Measurements from ENCODE around the gene LZTS2. TPM values are rescaled to one million over a fixed set of nuclear protein-coding genes. Genes with fewer than 3 reads are reported as not detected.
A peak's percentile ranks its signal among the peaks of the same experiment; 100 is the strongest.

The LZTS2 gene
- total and polyA plus RNA-seq, 2 of the 8 experiments (the other 6 are each of a cell fraction or from before 2014, with no cell fraction given) = 75.7 to 99.5 TPM

GRCh38 chr10:101010329-101010728 lies 10.7 kb downstream of the LZTS2 start:
- H2AFZ ChIP-seq (ENCODE audit: low read length) = no peak overlapping the region
- WGBS, 2 experiments (ENCODE audit: extremely low coverage in 1 of 2, insufficient coverage in 1 of 2, insufficient read length in 1 of 2, insufficient replicate concordance in 2 of 2, low coverage in 1 of 2, low lambda C conversion rate in 2 of 2, missing lambda C conversion rate in 1 of 2) = 96% methylated on average over 20 of the region's 22 CpGs; no CpG with 5 or more reads in 1 of the 2 experiments
- H3K4ac ChIP-seq (replicated peaks; ENCODE audit: insufficient read length, low read depth, low read length) = no peak overlapping the region
- no peak overlapping the region; the same call in 1 of the 2 replicates for H3K18ac ChIP-seq (ENCODE audit: extremely low read depth, low read length)
- no peak overlapping the region for H3K4me2 ChIP-seq (ENCODE audit: insufficient read depth in 1 of 2, low read depth in 2 of 2, low read length in 2 of 2)
- H2BK120ac ChIP-seq (replicated peaks; ENCODE audit: low read depth, low read length) = no peak overlapping the region
- H3K79me2 ChIP-seq (ENCODE audit: control insufficient read depth in 1 of 2, insufficient read depth in 2 of 2, low read length in 2 of 2) = no peaks in the 10 kb centered on the region
- no peak overlapping the region for H2BK20ac ChIP-seq (ENCODE audit: low read length)
- peaks cover 2 to 9% of the 10 kb centered on the region in 2 experiments for H4K20me1 ChIP-seq (replicated peaks in 1 of 2; ENCODE audit: control insufficient read depth in 1 of 2, insufficient read depth in 2 of 2, low read length in 2 of 2)
- peaks cover 6 to 23% (median 14%) of the 10 kb centered on the region in 4 experiments; a peak in 6 of 8 replicates for H3K36me3 ChIP-seq (ENCODE audit: control insufficient read depth in 2 of 4, insufficient read depth in 4 of 4, low read length in 3 of 4)
- no peaks in the 10 kb centered on the region for H3K9me3 ChIP-seq (ENCODE audit: insufficient read depth in 2 of 2, low read depth in 1 of 2, low read length in 1 of 2)
- no peak overlapping the region for H2BK12ac ChIP-seq (ENCODE audit: low read depth, low read length)
- ChIA-PET CTCF (ENCODE audit: partially characterized antibody) (interaction anchor here (0.6 to 26.8 kb wide), 15 partner anchors 7 to 447 kb away, joined by 3 to 464 read pairs (median 4); partner anchors contain the start of genes LZTS2, MRPL43, PDZD7 and SFXN3), POLR2A (ENCODE audit: partially characterized antibody) (interaction anchor here (1.4 to 7.5 kb wide), 2 partner anchors 12 to 21 kb away, joined by 7 to 143 read pairs; partner anchors contain the start of genes LZTS2, PDZD7 and SFXN3)
- H4K8ac ChIP-seq (ENCODE audit: extremely low read depth, insufficient read depth, low read length) = no peak overlapping the region
- no peak overlapping the region for H3K27ac ChIP-seq (ENCODE audit: low read depth, low read length)
- H2BK5ac ChIP-seq (ENCODE audit: low read depth, low read length) = no peak overlapping the region
- DNase-seq (ENCODE audit: low read depth in 1 of 2, low spot score in 2 of 2) (peak in 1 of 2 experiments; percentile 44), FAIRE-seq (no peak)
- H3K23me2 ChIP-seq (ENCODE audit: low read depth, low read length) = no peaks in the 10 kb centered on the region
- peaks cover 0 to 3% (median 3%) of the 10 kb centered on the region in 4 experiments; a peak in 2 of 7 replicates for H3K27me3 ChIP-seq (replicated peaks in 1 of 4; ENCODE audit: control insufficient read depth in 3 of 4, extremely low read depth in 1 of 4, insufficient read depth in 3 of 4, low read length in 3 of 4)
- no peaks in the 10 kb centered on the region for H3K79me1 ChIP-seq (ENCODE audit: low read depth, low read length)
- peaks cover 0 to 12% (median 7%) of the 10 kb centered on the region in 4 experiments; a peak in 4 of 7 replicates for H3K4me1 ChIP-seq (replicated peaks in 1 of 4; ENCODE audit: control insufficient read depth in 3 of 4, insufficient read depth in 4 of 4, low read length in 3 of 4)
- H3K23ac ChIP-seq (ENCODE audit: insufficient read length) = no peak overlapping the region
- no peak overlapping the region for H4K5ac ChIP-seq (ENCODE audit: insufficient read length, low read depth, low read length)
- H3K56ac ChIP-seq (replicated peaks; ENCODE audit: insufficient read length, low read depth, low read length) = no peak overlapping the region
- no peak overlapping the region for H3K9ac ChIP-seq (replicated peaks in 1 of 4; ENCODE audit: extremely low read depth in 1 of 4, low read depth in 3 of 4, low read length in 3 of 4)
- H3K14ac ChIP-seq (ENCODE audit: insufficient read length) = no peak overlapping the region
- H2BK15ac ChIP-seq (ENCODE audit: low read length) = no peak overlapping the region
- no peak overlapping the region for H4K91ac ChIP-seq (replicated peaks; ENCODE audit: insufficient read length, low read length)
- peak in 1 of 3 experiments; percentile 2; a peak in 1 of 4 replicates for TF ChIP-seq CTCF (IDR thresholded peaks at IDR 0.05; ENCODE audit: control extremely low read depth in 1 of 3, insufficient read depth in 1 of 3, low read depth in 1 of 3, low read length in 3 of 3)
- no peak for TF ChIP-seq ZNF274 (IDR thresholded peaks at IDR 0.05; ENCODE audit: borderline replicate concordance, extremely low read depth, low read length)
- H3K4me3 ChIP-seq (ENCODE audit: extremely low read depth in 1 of 4, insufficient read depth in 2 of 4, low read depth in 3 of 4, low read length in 4 of 4) = no peak overlapping the region
- H2AK5ac ChIP-seq (ENCODE audit: low read depth, low read length) = no peak overlapping the region
